ENCODE data around the gene ARHGEF4.

ARHGEF4 gene

GRCh38 chr2:130832296-130832940 lies 4.3 kb upstream of the ARHGEF4 start:
- ChIA-PET POLR2A (no interaction called here), CTCF (interaction anchor here (1.3 kb wide), 1 partner anchor 41 kb away, joined by 4 read pairs; no protein-coding TSS in a partner anchor)
- TF ChIP-seq CTCF (IDR thresholded peaks at IDR 0.05; ENCODE audit: control extremely low read depth, extremely low read depth, low read depth, missing control alignments): no peak
- DNase-seq (ENCODE audit: extremely low spot score): no peak

GRCh38 chr2:130834091-130834930 lies 2.4 kb upstream of the ARHGEF4 start:
- CTCF ChIA-PET: interaction anchor here (1.0 to 1.2 kb wide), 2 partner anchors 37 to 40 kb away, joined by 3 to 5 read pairs; no protein-coding TSS in a partner anchor
- no peak for TF ChIP-seq CTCF (IDR thresholded peaks at IDR 0.05; ENCODE audit: control extremely low read depth, extremely low read depth, low read depth, missing control alignments)
- no peak for DNase-seq (ENCODE audit: extremely low spot score)
- POLR2A ChIA-PET: no interaction called here

GRCh38 chr2:130834931-130835765 lies 1.6 kb upstream of the ARHGEF4 start:
- no peak for TF ChIP-seq CTCF (IDR thresholded peaks at IDR 0.05; ENCODE audit: control extremely low read depth, extremely low read depth, low read depth, missing control alignments)
- CTCF ChIA-PET: interaction anchor here (1.4 to 1.5 kb wide), 2 partner anchors 8 to 37 kb away, joined by 3 to 4 read pairs; no protein-coding TSS in a partner anchor
- DNase-seq (ENCODE audit: extremely low spot score): no peak
- POLR2A ChIA-PET: no interaction called here

GRCh38 chr2:130835766-130836015 lies 1.0 kb upstream of the ARHGEF4 start:
- DNase-seq (ENCODE audit: extremely low spot score): no peak
- POLR2A ChIA-PET: no interaction called here
- no peak for TF ChIP-seq CTCF (IDR thresholded peaks at IDR 0.05; ENCODE audit: control extremely low read depth, extremely low read depth, low read depth, missing control alignments)
- CTCF ChIA-PET: interaction anchor here (1.1 to 1.5 kb wide), 3 partner anchors 9 to 37 kb away, joined by 3 to 4 read pairs (median 4); no protein-coding TSS in a partner anchor

- ChIA-PET CTCF (interaction anchor here (1.0 kb wide), 1 partner anchor 9 kb away, joined by 3 read pairs; no protein-coding TSS in a partner anchor), POLR2A (no interaction called here)
- TF ChIP-seq CTCF (IDR thresholded peaks at IDR 0.05; ENCODE audit: control extremely low read depth, extremely low read depth, low read depth, missing control alignments): no peak
- no peak for DNase-seq (ENCODE audit: extremely low spot score)
Measured at GRCh38 chr2:130837175-130837810, 579 bp downstream of the ARHGEF4 start.
